H1 (cell line): ENCODE results near the gene NAT8L. TPM values are rescaled to one million over a fixed set of nuclear protein-coding genes. Genes with fewer than 3 reads are reported as not detected.

Experiments
- CTCF ChIA-PET: fragments of 300-600 bp; sonication (Branson Sonifier 250); formaldehyde crosslinking; loops from one replicate; lab custom pipeline; 2021; ENCODE audit not compliant: partially characterized antibody; lab: Charles Lee
- POLR2A ChIA-PET: fragments of 300-600 bp; sonication (Branson Sonifier 250); formaldehyde crosslinking; loops from one replicate; lab custom pipeline; 2021; ENCODE audit warnings: inconsistent platforms; ENCODE audit not compliant: partially characterized antibody; lab: Charles Lee
- DNase-seq, 2 experiments: peaks; one replicate each; pipeline versions ENCODE4 v3.0.0 to v3.0.0-alpha.2; 2010 to 2022; ENCODE audit warnings: low spot score in 2 of 2, low read depth in 1 of 2, mixed read lengths in 1 of 2
- FAIRE-seq: peaks from 2 replicates; lab custom pipeline; 2011; peaks lifted over from hg19 to GRCh38; lab: Jason Lieb, UNC
- H2AFZ ChIP-seq: 2 replicates; pipeline ENCODE4 v1.8.1; 2012; ENCODE audit warnings: low read length, inconsistent platforms
- H2AK5ac ChIP-seq: 2 replicates; pipeline ENCODE4 v1.6.1; 2013; ENCODE audit warnings: low read depth, low read length
- H2BK120ac ChIP-seq: replicated peaks from 2 replicates; pipeline ENCODE3; 2013; ENCODE audit warnings: low read depth, low read length, inconsistent platforms
- H2BK12ac ChIP-seq: 2 replicates; pipeline ENCODE4 v1.6.1; 2013; ENCODE audit warnings: low read depth, low read length
- H2BK15ac ChIP-seq: 2 replicates; pipeline ENCODE4 v1.6.1; 2013; ENCODE audit warnings: low read length
- H2BK20ac ChIP-seq: 2 replicates; pipeline ENCODE4 v1.6.1; 2013; ENCODE audit warnings: low read length
- H2BK5ac ChIP-seq: 2 replicates; pipeline ENCODE4 v1.6.1; 2013; ENCODE audit warnings: low read depth, low read length
- H3K14ac ChIP-seq: 2 replicates; pipeline ENCODE4 v1.6.1; 2013; ENCODE audit warnings: inconsistent platforms; ENCODE audit not compliant: insufficient read length
- H3K18ac ChIP-seq: 2 replicates; pipeline ENCODE4 v1.6.1; 2013; ENCODE audit warnings: low read length; ENCODE audit errors: extremely low read depth
- H3K23ac ChIP-seq: 2 replicates; pipeline ENCODE4 v1.6.1; 2013; ENCODE audit warnings: inconsistent platforms; ENCODE audit not compliant: insufficient read length
- H3K23me2 ChIP-seq: 2 replicates; pipeline ENCODE4 v1.6.1; 2013; ENCODE audit warnings: low read depth, low read length
- H3K27ac ChIP-seq: 2 replicates; pipeline ENCODE4 v1.6.1; 2011; ENCODE audit warnings: low read depth, low read length, inconsistent platforms
- H3K27me3 ChIP-seq, 4 experiments: replicated peaks in 1 of 4; 1 replicate in 1 of 4; 2 replicates in 3 of 4; pipeline versions ENCODE4 v1.6.1 to v1.8.1; 2011 to 2013; ENCODE audit warnings: low read length in 3 of 4, mild to moderate bottlenecking in 3 of 4, inconsistent platforms in 2 of 4, mixed read lengths in 2 of 4, moderate library complexity in 1 of 4; ENCODE audit not compliant: control insufficient read depth in 3 of 4, insufficient read depth in 3 of 4; ENCODE audit errors: extremely low read depth in 1 of 4
- H3K36me3 ChIP-seq, 4 experiments: 2 replicates each; pipeline versions ENCODE4 v1.6.1 to v1.8.1; 2011 to 2013; ENCODE audit warnings: mild to moderate bottlenecking in 4 of 4, low read length in 3 of 4, moderate library complexity in 2 of 4, control low read depth in 1 of 4, inconsistent platforms in 1 of 4; ENCODE audit not compliant: insufficient read depth in 4 of 4, control insufficient read depth in 2 of 4
- H3K4ac ChIP-seq: replicated peaks from 2 replicates; pipeline ENCODE3; 2013; ENCODE audit warnings: low read length, low read depth, mixed read lengths, inconsistent platforms; ENCODE audit not compliant: insufficient read length
- H3K4me1 ChIP-seq, 4 experiments: replicated peaks in 1 of 4; 1 replicate in 1 of 4; 2 replicates in 3 of 4; pipeline versions ENCODE4 v1.6.1 to v1.8.1; 2011 to 2013; ENCODE audit warnings: low read length in 3 of 4, inconsistent platforms in 2 of 4, mixed read lengths in 1 of 4; ENCODE audit not compliant: insufficient read depth in 4 of 4, control insufficient read depth in 3 of 4
- H3K4me2 ChIP-seq, 2 experiments: 2 replicates each; pipeline versions ENCODE4 v1.6.1 to v1.8.1; 2011 to 2013; ENCODE audit warnings: low read depth in 2 of 2, low read length in 2 of 2, control low read depth in 1 of 2, inconsistent platforms in 1 of 2, mild to moderate bottlenecking in 1 of 2; ENCODE audit not compliant: insufficient read depth in 1 of 2
- H3K4me3 ChIP-seq, 4 experiments: fragments of 200-600, 300-600 bp in 1 of 4; sonication (generic), shearing (Covaris generic), sonication (Bioruptor Twin) in 1 of 4; 2 replicates each; pipeline versions ENCODE4 v1.5.1 to v1.8.1; 2011 to 2016; ENCODE audit warnings: low read length in 4 of 4, low read depth in 3 of 4, control low read depth in 2 of 4, inconsistent platforms in 2 of 4, mild to moderate bottlenecking in 2 of 4, mixed read lengths in 1 of 4, moderate library complexity in 1 of 4; ENCODE audit not compliant: insufficient read depth in 2 of 4; ENCODE audit errors: extremely low read depth in 1 of 4
- H3K56ac ChIP-seq: replicated peaks from 2 replicates; pipeline ENCODE3; 2013; ENCODE audit warnings: low read depth, mild to moderate bottlenecking, mixed read lengths, low read length, inconsistent platforms; ENCODE audit not compliant: insufficient read length
- H3K79me1 ChIP-seq: 2 replicates; pipeline ENCODE4 v1.6.1; 2013; ENCODE audit warnings: low read depth, low read length, control low read depth
- H3K79me2 ChIP-seq, 2 experiments: 2 replicates each; pipeline versions ENCODE4 v1.6.1 to v1.8.1; 2012 to 2013; ENCODE audit warnings: low read length in 2 of 2, mild to moderate bottlenecking in 2 of 2, inconsistent platforms in 1 of 2; ENCODE audit not compliant: insufficient read depth in 2 of 2, control insufficient read depth in 1 of 2
- H3K9ac ChIP-seq, 4 experiments: replicated peaks in 1 of 4; 1 replicate in 1 of 4; 2 replicates in 3 of 4; pipeline versions ENCODE4 v1.6.1 to v1.8.1; 2011 to 2013; ENCODE audit warnings: low read depth in 3 of 4, low read length in 3 of 4, control low read depth in 2 of 4, mild to moderate bottlenecking in 2 of 4, moderate library complexity in 2 of 4, inconsistent platforms in 1 of 4; ENCODE audit errors: extremely low read depth in 1 of 4
- H3K9me3 ChIP-seq, 2 experiments: 2 replicates each; pipeline versions ENCODE4 v1.6.1 to v1.8.1; 2012 to 2013; ENCODE audit warnings: mild to moderate bottlenecking in 2 of 2, moderate library complexity in 2 of 2, control low read depth in 1 of 2, inconsistent platforms in 1 of 2, low read depth in 1 of 2, low read length in 1 of 2, mixed read lengths in 1 of 2; ENCODE audit not compliant: insufficient read depth in 2 of 2
- H4K20me1 ChIP-seq, 2 experiments: replicated peaks in 1 of 2; 2 replicates each; pipeline versions ENCODE3 to v1.8.1; 2011 to 2013; ENCODE audit warnings: inconsistent platforms in 2 of 2, low read length in 2 of 2, mild to moderate bottlenecking in 1 of 2; ENCODE audit not compliant: insufficient read depth in 2 of 2, control insufficient read depth in 1 of 2
- H4K5ac ChIP-seq: 2 replicates; pipeline ENCODE4 v1.6.1; 2013; ENCODE audit warnings: low read length, low read depth, mixed read lengths, inconsistent platforms; ENCODE audit not compliant: insufficient read length
- H4K8ac ChIP-seq: 2 replicates; pipeline ENCODE4 v1.8.0; 2013; ENCODE audit warnings: mild to moderate bottlenecking, moderate library complexity, low read length, inconsistent platforms; ENCODE audit not compliant: insufficient read depth; ENCODE audit errors: extremely low read depth
- H4K91ac ChIP-seq: replicated peaks from 2 replicates; pipeline ENCODE3; 2013; ENCODE audit warnings: low read length, mixed read lengths, inconsistent platforms; ENCODE audit not compliant: insufficient read length
- EZH2 ChIP-seq: fragments of 200-600 bp; sonication (generic); IDR thresholded peaks from 2 replicates; pipeline ENCODE4 v1.7.1; 2012; ENCODE audit warnings: low read depth, mild to moderate bottlenecking, moderate library complexity, low read length, inconsistent platforms; ENCODE audit not compliant: severe bottlenecking
- HDAC2 ChIP-seq, 2 experiments: fragments of 300-600 bp in 1 of 2; sonication (generic) in 1 of 2; IDR thresholded peaks; 2 replicates each; pipeline ENCODE4 v1.6.1; 2011 to 2012; ENCODE audit warnings: low read depth in 2 of 2, low read length in 2 of 2, mild to moderate bottlenecking in 2 of 2, moderate library complexity in 2 of 2, borderline replicate concordance in 1 of 2, inconsistent platforms in 1 of 2
- JUND ChIP-seq: IDR thresholded peaks from 2 replicates; pipeline ENCODE4 v1.6.1; 2011; ENCODE audit warnings: mild to moderate bottlenecking, improper control_type of control experiment, low read length
- KDM5A ChIP-seq: fragments of 200-600 bp; IDR thresholded peaks from 2 replicates; pipeline ENCODE4 v1.7.1; 2012; ENCODE audit warnings: mild to moderate bottlenecking, low read length, inconsistent platforms, mixed read lengths
- RBBP5 ChIP-seq: IDR thresholded peaks from 2 replicates; pipeline ENCODE4 v1.7.1; 2012; ENCODE audit warnings: low read depth, mild to moderate bottlenecking, inconsistent platforms, low read length, moderate library complexity, borderline replicate concordance
- SIRT6 ChIP-seq: IDR thresholded peaks from one replicate; pipeline ENCODE4 v1.7.1; 2012; ENCODE audit warnings: low read length, inconsistent platforms
- WGBS, 2 experiments: shearing (Covaris generic) in 1 of 2; methylation state at CpG; one replicate each; pipeline versions ENCODE4 v1.1.6 to v1.1.7; 2013 to 2015; ENCODE audit warnings: low lambda C conversion rate in 2 of 2, mixed read lengths in 2 of 2, inconsistent platforms in 1 of 2, low coverage in 1 of 2, missing lambda C conversion rate in 1 of 2; ENCODE audit not compliant: insufficient replicate concordance in 2 of 2, insufficient coverage in 1 of 2, insufficient read length in 1 of 2; ENCODE audit errors: extremely low coverage in 1 of 2, missing lambda C conversion rate in 1 of 2; 5-methylcytosine and 5-hydroxymethylcytosine counted together
- polyA plus RNA-seq, 7 experiments: library from polyadenylated mRNA; depleted of rRNA in 3 of 7; stranded (reverse) in 5 of 7; unstranded in 2 of 7; fragments of >200 nt in 5 of 7; fragments of 200-250 nt in 2 of 7; gene quantifications; 1 replicate in 5 of 7; 2 replicates in 1 of 7; 4 replicates in 1 of 7; pipeline versions ENCODE4 v1.2.1 to v1.2.3, GENCODE V29; 2011 to 2013; ENCODE audit warnings: missing spikeins in 2 of 7, mixed read lengths in 2 of 7
- total RNA-seq: library from RNA; stranded (reverse); fragmentation: NEBNext Ultra II Directional; extraction: Animal tissue kit (Norgen Biotek cat#: 25700); gene quantifications from 2 replicates; pipeline ENCODE4 v1.2.1, GENCODE V29; 2021

The NAT8L gene
- total and polyA plus RNA-seq, 2 of the 8 experiments (the other 6 are each of a cell fraction or from before 2014, with no cell fraction given), result 10.8 TPM

- CTCF ChIA-PET, result interaction anchor here (0.9 kb wide), 1 partner anchor 36 kb away, joined by 3 read pairs; no protein-coding TSS in a partner anchor
These were observed 9.7 kb upstream of the NAT8L start for GRCh38 chr4:2049381-2049780.

More at GRCh38 chr4:2049381-2049780, 9.7 kb upstream of the NAT8L start:
- peaks cover 0 to 10% (median 5%) of the 10 kb centered on the region in 4 experiments; a peak in 4 of 7 replicates for H3K27me3 ChIP-seq
- no peak overlapping the region for H3K4me2 ChIP-seq
- H3K4me3 ChIP-seq, result no peak overlapping the region
- H4K20me1 ChIP-seq, result peaks cover 0 to 5% of the 10 kb centered on the region in 2 experiments
- no peaks in the 10 kb centered on the region for H3K79me1 ChIP-seq
- H3K36me3 ChIP-seq, result no peaks in the 10 kb centered on the region
- no peak overlapping the region for H2BK15ac ChIP-seq
- H3K4ac ChIP-seq, result no peak overlapping the region
- 84% methylated on average over 7 of the region's 7 CpGs; no CpG with 5 or more reads in 1 of the 2 experiments for WGBS, 2 experiments
- H3K56ac ChIP-seq, result no peak overlapping the region
- FAIRE-seq, result no peak
- H2BK5ac ChIP-seq, result no peak overlapping the region
- H4K5ac ChIP-seq, result no peak overlapping the region
- H3K9me3 ChIP-seq, result peaks cover 0 to 8% of the 10 kb centered on the region in 2 experiments; a peak in 1 of 4 replicates
- H3K23ac ChIP-seq, result no peak overlapping the region
- no peaks in the 10 kb centered on the region; the same call in 1 of the 2 replicates for H3K23me2 ChIP-seq
- TF ChIP-seq SIRT6, result no peak
- TF ChIP-seq HDAC2 (IDR thresholded peaks at IDR 0.05; ENCODE audit: borderline replicate concordance in 1 of 2, low read depth in 2 of 2, low read length in 2 of 2), result no peak
- no peak for TF ChIP-seq JUND
- TF ChIP-seq KDM5A, result no peak
- no peak for TF ChIP-seq RBBP5
- no peak for TF ChIP-seq EZH2
- no peak overlapping the region for H3K9ac ChIP-seq
- H4K91ac ChIP-seq, result no peak overlapping the region
- no peak overlapping the region for H3K18ac ChIP-seq
- H2AK5ac ChIP-seq, result no peak overlapping the region
- H4K8ac ChIP-seq, result no peak overlapping the region
- no peak overlapping the region for H2AFZ ChIP-seq
- peaks cover 0 to 5% (median 4%) of the 10 kb centered on the region in 4 experiments; a peak in 5 of 7 replicates for H3K4me1 ChIP-seq
- peak in 1 of 2 experiments; percentile 33 for DNase-seq
- no peak overlapping the region for H2BK120ac ChIP-seq
- no peak overlapping the region for H3K14ac ChIP-seq
- no peak overlapping the region for H2BK12ac ChIP-seq
- H3K27ac ChIP-seq, result no peak overlapping the region
- no peak overlapping the region for H2BK20ac ChIP-seq
- no peaks in the 10 kb centered on the region for H3K79me2 ChIP-seq
- POLR2A ChIA-PET, result no interaction called here
